Measurements from ENCODE around the gene TBX18. TPM values are rescaled to one million over a fixed set of nuclear protein-coding genes. Genes with fewer than 3 reads are reported as not detected.

Gene TBX18
- total RNA-seq, 2 experiments from 2014 or later, result not detected

DNA sequence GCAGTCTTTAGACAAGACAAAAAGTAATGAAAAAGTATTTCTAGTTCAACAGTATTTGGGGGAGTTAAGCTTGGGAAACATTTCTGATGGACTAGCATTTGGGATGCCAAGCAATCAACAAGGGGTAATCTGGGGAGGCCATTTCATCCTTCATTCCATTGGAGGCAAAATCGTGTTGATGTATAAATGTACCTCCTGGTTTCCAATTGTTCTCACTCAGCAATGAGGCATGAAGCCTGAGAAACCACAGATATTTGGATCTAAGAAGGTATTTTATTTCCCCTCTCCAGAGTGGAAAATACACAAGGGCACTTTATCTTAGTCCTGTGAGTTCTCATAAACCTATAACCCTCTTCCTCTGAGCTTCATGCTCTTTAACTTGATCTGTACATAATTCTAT lies 68.2 kb downstream of the TBX18 start:
- Histone ChIP-seq H3K9me2 (ENCODE audit: insufficient read depth, low read length) (0 out of 2 replicates have a peak, but pooled peaks cover 3% of the 10 kb centered on the region), H3K4me2 (ENCODE audit: low read length) (no peak overlapping the region), H3K9me3 (ENCODE audit: low read length) (no peaks in the 10 kb centered on the region), H3K27ac (ENCODE audit: low read depth, low read length, poor library complexity, severe bottlenecking) (no peak overlapping the region), H3K4me1 (ENCODE audit: insufficient read depth, low read length, poor library complexity, severe bottlenecking) (no peaks in the 10 kb centered on the region), H4K20me1 (ENCODE audit: insufficient read depth, low read length) (no peaks in the 10 kb centered on the region), H3K4me3 (ENCODE audit: low read depth, low read length, poor library complexity, severe bottlenecking) (no peak overlapping the region), H3K79me2 (ENCODE audit: insufficient read depth, low read depth, low read length) (no peaks in the 10 kb centered on the region), H2AFZ (ENCODE audit: low read length) (no peak overlapping the region), H3K36me3 (ENCODE audit: insufficient read depth, low read length) (no peaks in the 10 kb centered on the region)
- no peak for TF ChIP-seq EZH2phosphoT487 (IDR thresholded peaks at IDR 0.05; ENCODE audit: borderline replicate concordance, low read depth, low read length)
- TF ChIP-seq, protein P1, sequence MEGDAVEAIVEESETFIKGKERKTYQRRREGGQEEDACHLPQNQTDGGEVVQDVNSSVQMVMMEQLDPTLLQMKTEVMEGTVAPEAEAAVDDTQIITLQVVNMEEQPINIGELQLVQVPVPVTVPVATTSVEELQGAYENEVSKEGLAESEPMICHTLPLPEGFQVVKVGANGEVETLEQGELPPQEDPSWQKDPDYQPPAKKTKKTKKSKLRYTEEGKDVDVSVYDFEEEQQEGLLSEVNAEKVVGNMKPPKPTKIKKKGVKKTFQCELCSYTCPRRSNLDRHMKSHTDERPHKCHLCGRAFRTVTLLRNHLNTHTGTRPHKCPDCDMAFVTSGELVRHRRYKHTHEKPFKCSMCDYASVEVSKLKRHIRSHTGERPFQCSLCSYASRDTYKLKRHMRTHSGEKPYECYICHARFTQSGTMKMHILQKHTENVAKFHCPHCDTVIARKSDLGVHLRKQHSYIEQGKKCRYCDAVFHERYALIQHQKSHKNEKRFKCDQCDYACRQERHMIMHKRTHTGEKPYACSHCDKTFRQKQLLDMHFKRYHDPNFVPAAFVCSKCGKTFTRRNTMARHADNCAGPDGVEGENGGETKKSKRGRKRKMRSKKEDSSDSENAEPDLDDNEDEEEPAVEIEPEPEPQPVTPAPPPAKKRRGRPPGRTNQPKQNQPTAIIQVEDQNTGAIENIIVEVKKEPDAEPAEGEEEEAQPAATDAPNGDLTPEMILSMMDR (conservative IDR thresholded peaks at IDR 0.05; ENCODE audit: low read length), result no peak
- BruUV-seq (replicated peaks), result no TSS peak
- DNase-seq (ENCODE audit: low spot score), result no peak
- ChIA-PET CTCF (ENCODE audit: unreplicated experiment) (no interaction called here), POLR2A (no interaction called here)
- intact Hi-C loops (cut with micrococcal nuclease; ENCODE audit: unreplicated experiment), result no loop called here

DNA sequence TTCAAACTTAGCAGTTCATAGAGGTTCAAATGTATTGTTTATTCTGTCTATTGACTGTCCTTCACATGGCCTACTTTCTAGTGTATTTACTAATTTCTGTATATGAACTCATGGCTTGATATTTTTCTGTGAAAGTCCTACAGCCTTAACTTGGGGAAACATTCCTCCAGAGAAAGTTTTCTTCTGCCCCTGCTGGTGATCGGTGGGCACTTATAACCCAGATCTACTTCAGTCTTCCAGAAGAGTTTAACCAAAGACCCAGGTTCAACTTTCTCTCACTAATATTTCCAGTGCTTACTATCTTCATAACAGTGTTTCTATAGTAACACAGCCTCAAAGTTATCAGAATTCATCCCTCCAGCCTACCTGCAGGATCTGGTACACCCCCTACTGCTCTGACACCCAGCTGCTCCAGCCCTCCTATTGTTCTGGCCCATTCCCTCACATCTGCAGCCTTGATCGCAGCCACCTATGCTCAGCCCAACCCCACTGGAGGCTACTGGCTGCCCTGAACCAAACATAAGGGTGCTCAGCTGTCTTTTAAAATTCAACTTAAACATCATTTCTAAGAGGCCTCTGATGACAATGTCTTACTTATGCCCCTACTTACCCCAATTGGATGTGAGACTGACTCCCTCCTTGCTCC lies 72.3 kb downstream of the TBX18 start:
- TF ChIP-seq, protein P1 (conservative IDR thresholded peaks at IDR 0.05; ENCODE audit: low read length), result no peak
- TF ChIP-seq EZH2phosphoT487 (IDR thresholded peaks at IDR 0.05; ENCODE audit: borderline replicate concordance, low read depth, low read length), result no peak
- Histone ChIP-seq H4K20me1 (ENCODE audit: insufficient read depth, low read length) (no peaks in the 10 kb centered on the region), H3K4me2 (ENCODE audit: low read length) (no peak overlapping the region), H2AFZ (ENCODE audit: low read length) (no peak overlapping the region), H3K4me1 (ENCODE audit: insufficient read depth, low read length, poor library complexity, severe bottlenecking) (no peaks in the 10 kb centered on the region), H3K4me3 (ENCODE audit: low read depth, low read length, poor library complexity, severe bottlenecking) (no peak overlapping the region), H3K36me3 (ENCODE audit: insufficient read depth, low read length) (no peaks in the 10 kb centered on the region), H3K79me2 (ENCODE audit: insufficient read depth, low read depth, low read length) (no peaks in the 10 kb centered on the region), H3K9me3 (ENCODE audit: low read length) (no peaks in the 10 kb centered on the region), H3K27ac (ENCODE audit: low read depth, low read length, poor library complexity, severe bottlenecking) (no peak overlapping the region), H3K9me2 (ENCODE audit: insufficient read depth, low read length) (0 out of 2 replicates have a peak, but pooled peaks cover 3% of the 10 kb centered on the region)
- ChIA-PET POLR2A (interaction anchor here (0.5 to 0.6 kb wide), 2 partner anchors 20 to 685 kb away, joined by 3 to 5 read pairs; no protein-coding TSS in a partner anchor), CTCF (ENCODE audit: unreplicated experiment) (no interaction called here)
- intact Hi-C loops (cut with micrococcal nuclease; ENCODE audit: unreplicated experiment), result no loop called here
- BruUV-seq (replicated peaks), result no TSS peak
- DNase-seq (ENCODE audit: low spot score), result no peak

DNA sequence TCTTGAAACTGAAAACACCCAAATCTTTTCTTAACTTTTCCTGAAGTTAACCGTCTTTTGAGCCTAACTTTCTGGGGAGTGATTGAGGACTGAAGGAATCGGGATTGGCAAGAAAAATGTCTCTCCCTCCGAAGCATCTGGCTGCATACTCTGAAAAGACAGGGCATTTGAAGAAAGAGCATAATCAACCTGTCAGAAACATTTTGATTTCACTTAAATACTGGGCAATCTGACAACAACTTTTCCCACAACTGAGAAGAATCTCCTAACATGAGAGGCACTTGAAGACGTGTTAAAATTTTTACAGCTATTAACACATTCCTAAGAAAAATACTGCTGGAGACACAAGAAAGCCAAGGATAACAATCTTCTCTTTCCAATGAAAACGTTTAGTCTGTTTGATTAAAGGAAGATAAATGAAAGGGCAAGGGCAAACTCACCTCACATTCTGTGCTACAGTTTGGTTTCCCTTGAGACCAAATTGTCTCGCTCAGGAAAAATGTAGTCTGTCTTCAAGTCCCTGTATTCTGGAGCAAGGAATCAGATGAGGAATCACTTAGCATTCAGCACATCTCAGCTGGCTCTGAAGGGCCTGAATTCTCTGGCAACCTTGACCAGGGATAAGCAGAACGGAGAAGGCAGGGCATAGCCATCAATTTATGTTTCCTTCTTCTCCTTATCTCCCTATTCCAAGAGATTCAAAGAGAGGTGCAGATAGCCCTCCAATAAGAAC lies 76.1 kb downstream of the TBX18 start:
- no peak for DNase-seq (ENCODE audit: low spot score)
- no peak overlapping the region for H3K4me3 ChIP-seq (ENCODE audit: low read depth, low read length, poor library complexity, severe bottlenecking)
- no peaks in the 10 kb centered on the region for H3K79me2 ChIP-seq (ENCODE audit: insufficient read depth, low read depth, low read length)
- H2AFZ ChIP-seq (ENCODE audit: low read length), result no peak overlapping the region
- no peaks in the 10 kb centered on the region for H3K9me3 ChIP-seq (ENCODE audit: low read length)
- H4K20me1 ChIP-seq (ENCODE audit: insufficient read depth, low read length), result no peaks in the 10 kb centered on the region
- 0 out of 2 replicates have a peak, but pooled peaks cover 3% of the 10 kb centered on the region for H3K9me2 ChIP-seq (ENCODE audit: insufficient read depth, low read length)
- ChIA-PET POLR2A (no interaction called here), CTCF (ENCODE audit: unreplicated experiment) (no interaction called here)
- intact Hi-C loops (cut with micrococcal nuclease; ENCODE audit: unreplicated experiment), result no loop called here
- no peak overlapping the region for H3K27ac ChIP-seq (ENCODE audit: low read depth, low read length, poor library complexity, severe bottlenecking)
- no TSS peak for BruUV-seq (replicated peaks)
- no peak overlapping the region for H3K4me2 ChIP-seq (ENCODE audit: low read length)
- no peak for TF ChIP-seq EZH2phosphoT487 (IDR thresholded peaks at IDR 0.05; ENCODE audit: borderline replicate concordance, low read depth, low read length)
- TF ChIP-seq, protein P1 (conservative IDR thresholded peaks at IDR 0.05; ENCODE audit: low read length), result no peak
- no peaks in the 10 kb centered on the region for H3K4me1 ChIP-seq (ENCODE audit: insufficient read depth, low read length, poor library complexity, severe bottlenecking)
- H3K36me3 ChIP-seq (ENCODE audit: insufficient read depth, low read length), result no peaks in the 10 kb centered on the region
